Transverse colon (tissue), 4 donors: ENCODE measurements around the gene SHFL.

Experiments used
- POLR2A ChIP-seq: fragments of 450-650 bp; IDR thresholded peaks from one replicate; pipeline ENCODE4 v1.6.1; 2016; ENCODE audit warnings: antibody characterized with exemption, mild to moderate bottlenecking, moderate library complexity
- POLR2AphosphoS5 ChIP-seq, 3 donors: sonication (generic); formaldehyde crosslinking; IDR thresholded peaks; one replicate each; pipeline ENCODE4 v1.6.1; 2016; ENCODE audit warnings: antibody characterized with exemption in 3 of 3
- TF ChIP-seq, protein P1 (sequence below), 5 experiments: fragments of 200-600 bp in 3 of 5; fragments of 450-650 bp in 2 of 5; sonication (generic) in 3 of 5; IDR thresholded peaks; 1 replicate in 2 of 5; 2 replicates in 3 of 5; pipeline ENCODE4 v1.5.1; 2016 to 2017; ENCODE audit warnings: antibody characterized with exemption in 5 of 5, inconsistent platforms in 3 of 5, mild to moderate bottlenecking in 2 of 5, moderate library complexity in 1 of 5

DNA sequence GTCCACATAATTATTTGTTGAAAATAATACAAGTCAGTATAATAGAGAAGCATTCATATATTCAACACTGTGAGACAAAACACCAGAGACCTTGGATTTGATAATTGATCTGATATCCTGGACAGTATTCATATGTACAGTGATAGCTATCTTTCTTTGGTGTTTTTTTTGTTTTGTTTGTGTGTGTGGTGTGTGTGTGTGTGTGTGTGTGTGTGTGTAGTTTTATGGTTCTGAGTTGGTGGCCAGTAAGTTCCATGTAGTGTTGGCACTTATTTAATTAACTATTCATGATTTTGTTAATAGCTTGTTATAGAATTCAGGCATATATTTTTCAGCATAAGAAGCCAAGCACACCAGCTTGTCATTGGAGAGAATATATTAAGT, 18.0 kb downstream of the SHFL start:
- TF ChIP-seq, protein P1, sequence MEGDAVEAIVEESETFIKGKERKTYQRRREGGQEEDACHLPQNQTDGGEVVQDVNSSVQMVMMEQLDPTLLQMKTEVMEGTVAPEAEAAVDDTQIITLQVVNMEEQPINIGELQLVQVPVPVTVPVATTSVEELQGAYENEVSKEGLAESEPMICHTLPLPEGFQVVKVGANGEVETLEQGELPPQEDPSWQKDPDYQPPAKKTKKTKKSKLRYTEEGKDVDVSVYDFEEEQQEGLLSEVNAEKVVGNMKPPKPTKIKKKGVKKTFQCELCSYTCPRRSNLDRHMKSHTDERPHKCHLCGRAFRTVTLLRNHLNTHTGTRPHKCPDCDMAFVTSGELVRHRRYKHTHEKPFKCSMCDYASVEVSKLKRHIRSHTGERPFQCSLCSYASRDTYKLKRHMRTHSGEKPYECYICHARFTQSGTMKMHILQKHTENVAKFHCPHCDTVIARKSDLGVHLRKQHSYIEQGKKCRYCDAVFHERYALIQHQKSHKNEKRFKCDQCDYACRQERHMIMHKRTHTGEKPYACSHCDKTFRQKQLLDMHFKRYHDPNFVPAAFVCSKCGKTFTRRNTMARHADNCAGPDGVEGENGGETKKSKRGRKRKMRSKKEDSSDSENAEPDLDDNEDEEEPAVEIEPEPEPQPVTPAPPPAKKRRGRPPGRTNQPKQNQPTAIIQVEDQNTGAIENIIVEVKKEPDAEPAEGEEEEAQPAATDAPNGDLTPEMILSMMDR (IDR thresholded peaks at IDR 0.05), result no peak
- TF ChIP-seq POLR2AphosphoS5 (IDR thresholded peaks at IDR 0.05), result no peak
- TF ChIP-seq POLR2A, result no peak
